ENCODE data around the gene LSP1.
"Not testable (repeated sequence)": the region's sequence is repeated elsewhere in the genome, so short reads cannot be mapped to it uniquely, and the experiment has no call there.

The LSP1 gene

GRCh38 chr11:1875851-1876301 lies 23.0 kb downstream of the LSP1 start:
- Histone ChIP-seq H4K8ac (ENCODE audit: low read depth, low read length) (peak overlapping the region; percentile 5), H3K27ac (ENCODE audit: low read depth, low read length) (peak overlapping the region; percentile 23), H2AK5ac (ENCODE audit: low read length) (peak overlapping the region; percentile 87), H2BK5ac (ENCODE audit: low read depth, low read length, poor library complexity) (peak overlapping the region; percentile 46), H4K91ac (ENCODE audit: low read depth, low read length) (peak overlapping the region; percentile 90), H2BK120ac (ENCODE audit: insufficient read depth, low read length, poor library complexity) (peak overlapping the region; percentile 24), H3K79me1 (ENCODE audit: low read length) (peaks cover 30% of the 10 kb centered on the region), H3K18ac (ENCODE audit: low read length) (peak overlapping the region; percentile 49), H2BK12ac (ENCODE audit: low read length) (peak overlapping the region; percentile 85), H3K4ac (ENCODE audit: low read depth, low read length) (peak overlapping the region; percentile 41), H3K4me1 (ENCODE audit: control insufficient read depth in 1 of 2, insufficient read depth in 2 of 2, low read length in 2 of 2) (peaks cover 20 to 21% of the 10 kb centered on the region in 2 experiments), H3K14ac (ENCODE audit: low read length) (peak overlapping the region; percentile 4)
- not testable (repeated sequence) for H3K23ac ChIP-seq (ENCODE audit: low read length); H3K79me2 ChIP-seq (ENCODE audit: control insufficient read depth, insufficient read depth, low read length, poor library complexity); H3K4me3 ChIP-seq (ENCODE audit: low read depth, low read length); H3K9me3 ChIP-seq (ENCODE audit: insufficient read depth, low read depth, low read length); DNase-seq; H3K9ac ChIP-seq (ENCODE audit: low read length); H3K4me2 ChIP-seq (ENCODE audit: low read length); H3K36me3 ChIP-seq (ENCODE audit: control insufficient read depth in 1 of 2, insufficient read depth in 2 of 2, low read length in 2 of 2); H4K12ac ChIP-seq (ENCODE audit: low read depth, low read length); H3K27me3 ChIP-seq (ENCODE audit: insufficient read depth, low read length); H2AFZ ChIP-seq (ENCODE audit: insufficient read depth, low read length, poor library complexity)
- no CpG with 5 or more reads among the region's 13 CpGs for whole genome bisulfite sequencing (ENCODE audit: extremely low coverage, insufficient coverage, insufficient read length)

- peak overlapping the region; percentile 50 for H4K12ac ChIP-seq (ENCODE audit: low read depth, low read length)
- H3K4me1 ChIP-seq (ENCODE audit: control insufficient read depth in 1 of 2, insufficient read depth in 2 of 2, low read length in 2 of 2), result peaks cover 20 to 21% of the 10 kb centered on the region in 2 experiments
- H2BK12ac ChIP-seq (ENCODE audit: low read length), result peak overlapping the region; percentile 85
- no peaks in the 10 kb centered on the region for H3K9me3 ChIP-seq (ENCODE audit: insufficient read depth, low read depth, low read length)
- H2BK120ac ChIP-seq (ENCODE audit: insufficient read depth, low read length, poor library complexity), result peak overlapping the region; percentile 24
- H3K9ac ChIP-seq (ENCODE audit: low read length), result no peak overlapping the region
- peak overlapping the region; percentile 59 for H4K8ac ChIP-seq (ENCODE audit: low read depth, low read length)
- H3K4ac ChIP-seq (ENCODE audit: low read depth, low read length), result peak overlapping the region; percentile 41
- no peak overlapping the region for H3K4me2 ChIP-seq (ENCODE audit: low read length)
- peak overlapping the region; percentile 49 for H3K27ac ChIP-seq (ENCODE audit: low read depth, low read length)
- H3K27me3 ChIP-seq (ENCODE audit: insufficient read depth, low read length), result no peaks in the 10 kb centered on the region
- H3K18ac ChIP-seq (ENCODE audit: low read length), result peak overlapping the region; percentile 49
- no peak overlapping the region for H3K4me3 ChIP-seq (ENCODE audit: low read depth, low read length)
- H2BK5ac ChIP-seq (ENCODE audit: low read depth, low read length, poor library complexity), result peak overlapping the region; percentile 46
- WGBS (ENCODE audit: extremely low coverage, insufficient coverage, insufficient read length), result no CpG with 5 or more reads among the region's 26 CpGs
- peaks cover 3% of the 10 kb centered on the region for H3K79me2 ChIP-seq (ENCODE audit: control insufficient read depth, insufficient read depth, low read length, poor library complexity)
- no peak overlapping the region for H3K23ac ChIP-seq (ENCODE audit: low read length)
- peaks cover 34% of the 10 kb centered on the region for H3K79me1 ChIP-seq (ENCODE audit: low read length)
- H4K91ac ChIP-seq (ENCODE audit: low read depth, low read length), result peak overlapping the region; percentile 90
- peak overlapping the region; percentile 87 for H2AK5ac ChIP-seq (ENCODE audit: low read length)
- H2AFZ ChIP-seq (ENCODE audit: insufficient read depth, low read length, poor library complexity), result peak overlapping the region; percentile 8
- H3K14ac ChIP-seq (ENCODE audit: low read length), result peak overlapping the region; percentile 4
- no peaks in the 10 kb centered on the region for H3K36me3 ChIP-seq (ENCODE audit: control insufficient read depth in 1 of 2, insufficient read depth in 2 of 2, low read length in 2 of 2)
- peak in 1 of 2 donors; percentile 48 for DNase-seq
These were observed 23.6 kb downstream of the LSP1 start for GRCh38 chr11:1876361-1877063.

- H3K14ac ChIP-seq (ENCODE audit: low read length), result peak overlapping the region; percentile 36
- peak overlapping the region; percentile 49 for H2AK5ac ChIP-seq (ENCODE audit: low read length)
- peak overlapping the region; percentile 81 for H4K91ac ChIP-seq (ENCODE audit: low read depth, low read length)
- H2BK5ac ChIP-seq (ENCODE audit: low read depth, low read length, poor library complexity), result peak overlapping the region; percentile 44
- H3K23ac ChIP-seq (ENCODE audit: low read length), result no peak overlapping the region
- H3K18ac ChIP-seq (ENCODE audit: low read length), result peak overlapping the region; percentile 34
- WGBS (ENCODE audit: extremely low coverage, insufficient coverage, insufficient read length), result no CpG with 5 or more reads among the region's 33 CpGs
- peak overlapping the region; percentile 50 for H2BK12ac ChIP-seq (ENCODE audit: low read length)
- H3K27me3 ChIP-seq (ENCODE audit: insufficient read depth, low read length), result no peaks in the 10 kb centered on the region
- no peak overlapping the region for H3K4me2 ChIP-seq (ENCODE audit: low read length)
- H3K4me3 ChIP-seq (ENCODE audit: low read depth, low read length), result no peak overlapping the region
- H3K36me3 ChIP-seq (ENCODE audit: control insufficient read depth in 1 of 2, insufficient read depth in 2 of 2, low read length in 2 of 2), result no peaks in the 10 kb centered on the region
- H3K79me1 ChIP-seq (ENCODE audit: low read length), result peaks cover 34% of the 10 kb centered on the region
- H2BK120ac ChIP-seq (ENCODE audit: insufficient read depth, low read length, poor library complexity), result peak overlapping the region; percentile 38
- peaks cover 3% of the 10 kb centered on the region for H3K79me2 ChIP-seq (ENCODE audit: control insufficient read depth, insufficient read depth, low read length, poor library complexity)
- no peak overlapping the region for H3K27ac ChIP-seq (ENCODE audit: low read depth, low read length)
- peaks cover 20 to 21% of the 10 kb centered on the region in 2 experiments for H3K4me1 ChIP-seq (ENCODE audit: control insufficient read depth in 1 of 2, insufficient read depth in 2 of 2, low read length in 2 of 2)
- H4K12ac ChIP-seq (ENCODE audit: low read depth, low read length), result no peak overlapping the region
- H4K8ac ChIP-seq (ENCODE audit: low read depth, low read length), result peak overlapping the region; percentile 34
- DNase-seq, result no peak
- H2AFZ ChIP-seq (ENCODE audit: insufficient read depth, low read length, poor library complexity), result no peak overlapping the region
- H3K9ac ChIP-seq (ENCODE audit: low read length), result no peak overlapping the region
- no peaks in the 10 kb centered on the region for H3K9me3 ChIP-seq (ENCODE audit: insufficient read depth, low read depth, low read length)
- peak overlapping the region; percentile 3 for H3K4ac ChIP-seq (ENCODE audit: low read depth, low read length)
These were observed 24.6 kb downstream of the LSP1 start for GRCh38 chr11:1877211-1878136.
